IMR-90 (cell line): ENCODE measurements around the gene PIEZO1. TPM values are rescaled to one million over a fixed set of nuclear protein-coding genes. Genes with fewer than 3 reads are reported as not detected.
A peak's percentile ranks its signal among the peaks of the same experiment; 100 is the strongest.

Experiments used
- ATAC-seq: fragments of 200-7000 bp; cut with Tn5 transposase; 2 replicates; pipeline ENCODE4 v1.9.1; 2020; ENCODE audit warnings: low read depth, mild to moderate bottlenecking, moderate library complexity
- BruUV-seq: library from RNA; stranded (reverse); fragments of 400-500 nt; replicated peaks from 2 replicates; lab custom pipeline; 2021; lab: Mats Ljungman, UMichigan
- CTCF ChIA-PET: fragments of 300-600 bp; formaldehyde crosslinking; extraction: SDS; loops from one replicate; lab custom pipeline; 2021; ENCODE audit warnings: antibody characterized with exemption; lab: Yijun Ruan, JAX
- POLR2A ChIA-PET: fragments of 300-600 bp; sonication (Branson Sonifier 250); formaldehyde crosslinking; loops from one replicate; lab custom pipeline; 2022; ENCODE audit warnings: antibody characterized with exemption; ENCODE audit not compliant: unreplicated experiment; lab: Charles Lee
- DNase-seq: peaks from one replicate; pipeline ENCODE4 v3.0.0; 2013
- H2AFZ ChIP-seq: replicated peaks from 2 replicates; pipeline ENCODE3; 2013; ENCODE audit warnings: low read length, mild to moderate bottlenecking; ENCODE audit not compliant: poor library complexity
- H2AK5ac ChIP-seq: 2 replicates; pipeline ENCODE4 v1.6.1; 2013; ENCODE audit warnings: low read depth, low read length, inconsistent platforms
- H2AK9ac ChIP-seq: replicated peaks from 2 replicates; pipeline ENCODE3; 2013; ENCODE audit warnings: mild to moderate bottlenecking, low read depth, low read length, moderate library complexity; ENCODE audit not compliant: poor library complexity
- H2BK120ac ChIP-seq: 2 replicates; pipeline ENCODE4 v1.6.1; 2013; ENCODE audit warnings: low read depth, low read length, inconsistent platforms
- H2BK15ac ChIP-seq: 3 replicates; pipeline ENCODE4 v1.6.1; 2013; ENCODE audit warnings: low read depth, low read length, inconsistent platforms
- H2BK20ac ChIP-seq: 2 replicates; pipeline ENCODE4 v1.6.1; 2013; ENCODE audit warnings: low read depth, mild to moderate bottlenecking, inconsistent platforms, low read length, moderate library complexity
- H2BK5ac ChIP-seq: 2 replicates; pipeline ENCODE4 v1.6.1; 2013; ENCODE audit warnings: mild to moderate bottlenecking, low read depth, low read length, inconsistent platforms; ENCODE audit not compliant: poor library complexity, severe bottlenecking
- H3K14ac ChIP-seq: replicated peaks from 2 replicates; pipeline ENCODE4 v1.6.1; 2013; ENCODE audit warnings: low read depth, low read length, inconsistent platforms
- H3K18ac ChIP-seq: 2 replicates; pipeline ENCODE4 v1.6.1; 2013; ENCODE audit warnings: low read depth, low read length, control low read depth
- H3K23ac ChIP-seq: 2 replicates; pipeline ENCODE4 v1.6.1; 2013; ENCODE audit warnings: low read depth, low read length, inconsistent platforms
- H3K27ac ChIP-seq: 2 replicates; pipeline ENCODE4 v1.5.1; 2013; ENCODE audit warnings: mild to moderate bottlenecking, control low read depth, low read length; ENCODE audit not compliant: insufficient read depth
- H3K27me3 ChIP-seq: 2 replicates; pipeline ENCODE4 v1.6.1; 2013; ENCODE audit warnings: low read length; ENCODE audit not compliant: control insufficient read depth, insufficient read depth
- H3K36me3 ChIP-seq: 2 replicates; pipeline ENCODE4 v1.6.1; 2013; ENCODE audit warnings: low read length, mixed read lengths; ENCODE audit not compliant: control insufficient read depth, insufficient read depth
- H3K4ac ChIP-seq: 2 replicates; pipeline ENCODE4 v1.6.1; 2013; ENCODE audit warnings: low read depth, low read length, inconsistent platforms
- H3K4me1 ChIP-seq: 2 replicates; pipeline ENCODE4 v1.6.1; 2013; ENCODE audit warnings: low read length, mixed read lengths; ENCODE audit not compliant: control insufficient read depth, insufficient read depth
- H3K4me2 ChIP-seq: 2 replicates; pipeline ENCODE4 v1.6.1; 2013; ENCODE audit warnings: low read depth, mild to moderate bottlenecking, control low read depth, low read length, moderate library complexity
- H3K4me3 ChIP-seq: 2 replicates; pipeline ENCODE4 v1.5.1; 2013; ENCODE audit warnings: low read depth, mild to moderate bottlenecking, control low read depth, low read length, moderate library complexity; ENCODE audit not compliant: insufficient read depth
- H3K56ac ChIP-seq: 2 replicates; pipeline ENCODE4 v1.6.1; 2013; ENCODE audit warnings: low read length, inconsistent platforms; ENCODE audit not compliant: insufficient read depth; ENCODE audit errors: extremely low read depth
- H3K79me1 ChIP-seq, 2 experiments: 2 replicates each; pipeline ENCODE4 v1.6.1; 2013; ENCODE audit warnings: low read length in 2 of 2, inconsistent platforms in 1 of 2, low read depth in 1 of 2
- H3K9ac ChIP-seq: 2 replicates; pipeline ENCODE4 v1.6.1; 2013; ENCODE audit warnings: low read depth, low read length, control low read depth
- H3K9me1 ChIP-seq: 2 replicates; pipeline ENCODE4 v1.6.1; 2013; ENCODE audit warnings: low read length, inconsistent platforms; ENCODE audit not compliant: insufficient read depth
- H3K9me3 ChIP-seq: 2 replicates; pipeline ENCODE4 v1.6.1; 2013; ENCODE audit warnings: low read length; ENCODE audit not compliant: control insufficient read depth, insufficient read depth
- H4K20me1 ChIP-seq: 2 replicates; pipeline ENCODE4 v1.6.1; 2013; ENCODE audit warnings: low read length, inconsistent platforms; ENCODE audit not compliant: insufficient read depth
- H4K5ac ChIP-seq: 2 replicates; pipeline ENCODE4 v1.6.1; 2013; ENCODE audit warnings: mild to moderate bottlenecking, low read depth, low read length, control low read depth
- H4K8ac ChIP-seq, 2 experiments: 2 replicates each; pipeline ENCODE4 v1.6.1; 2013; ENCODE audit warnings: low read depth in 2 of 2, low read length in 2 of 2, control low read depth in 1 of 2, inconsistent platforms in 1 of 2
- H4K91ac ChIP-seq: 2 replicates; pipeline ENCODE4 v1.6.1; 2013; ENCODE audit warnings: low read depth, low read length, inconsistent platforms; ENCODE audit not compliant: insufficient read depth
- BHLHE40 ChIP-seq: fragments of 150-350 bp; IDR thresholded peaks from 2 replicates; pipeline ENCODE4 v1.6.1; 2016; ENCODE audit warnings: mild to moderate bottlenecking, low read depth, low read length
- CEBPB ChIP-seq: IDR thresholded peaks from 2 replicates; pipeline ENCODE4 v1.6.1; 2012; ENCODE audit warnings: low read depth, low read length, improper control_type of control experiment
- MAFK ChIP-seq: IDR thresholded peaks from 2 replicates; pipeline ENCODE4 v1.6.1; 2012; ENCODE audit warnings: low read depth, low read length, improper control_type of control experiment
- MAZ ChIP-seq: IDR thresholded peaks from 2 replicates; pipeline ENCODE4 v1.6.1; 2012; ENCODE audit warnings: low read depth, mild to moderate bottlenecking, low read length, improper control_type of control experiment, moderate library complexity, borderline replicate concordance
- MXI1 ChIP-seq: IDR thresholded peaks from 2 replicates; pipeline ENCODE4 v1.6.1; 2012; ENCODE audit warnings: low read depth, mild to moderate bottlenecking, low read length, moderate library complexity, borderline replicate concordance
- POLR2A ChIP-seq: IDR thresholded peaks from 2 replicates; pipeline ENCODE4 v1.6.1; 2012; ENCODE audit warnings: mild to moderate bottlenecking, low read depth, low read length
- RAD21 ChIP-seq: IDR thresholded peaks from 2 replicates; pipeline ENCODE4 v1.6.1; 2012; ENCODE audit warnings: low read length, improper control_type of control experiment
- RCOR1 ChIP-seq: IDR thresholded peaks from 2 replicates; pipeline ENCODE4 v1.6.1; 2012; ENCODE audit warnings: mild to moderate bottlenecking, low read length, improper control_type of control experiment; ENCODE audit not compliant: insufficient replicate concordance
- RFX5 ChIP-seq: IDR thresholded peaks from 2 replicates; pipeline ENCODE4 v1.8.0; 2012; ENCODE audit warnings: low read depth, mild to moderate bottlenecking, low read length, moderate library complexity
- SMC3 ChIP-seq: fragments of 150-350 bp; IDR thresholded peaks from 2 replicates; pipeline ENCODE4 v1.6.1; 2016; ENCODE audit warnings: low read depth, mild to moderate bottlenecking, antibody characterized with exemption, low read length, moderate library complexity
- USF2 ChIP-seq: fragments of 150-350 bp; IDR thresholded peaks from 2 replicates; pipeline ENCODE4 v1.6.1; 2017; ENCODE audit warnings: mild to moderate bottlenecking, antibody characterized with exemption, low read length, low read depth
- WGBS, 2 experiments: methylation state at CpG; one replicate each; pipeline versions ENCODE4 v1.1.5 to v1.1.7; 2013; ENCODE audit warnings: missing lambda C conversion rate in 2 of 2; ENCODE audit not compliant: insufficient read length in 1 of 2; ENCODE audit errors: extremely low coverage in 2 of 2; 5-methylcytosine and 5-hydroxymethylcytosine counted together
- dilution Hi-C: fragments of 300-500 bp; cut with HindIII; formaldehyde crosslinking; loops from one replicate; pipeline ENCODE4 v1.14.3; 2018; ENCODE audit warnings: low sequenced_read_pairs; ENCODE audit not compliant: unreplicated experiment
- in situ Hi-C: fragments of 300-500 bp; cut with MboI; formaldehyde crosslinking; loops from 3 replicates; pipeline ENCODE4 v1.14.3; 2019; ENCODE audit warnings: low sequenced_read_pairs, inconsistent platforms, mixed read lengths
- intact Hi-C: fragments of 100-400 bp; cut with micrococcal nuclease; formaldehyde crosslinking; loops from 2 replicates; pipeline ENCODE4 v1.10.0; 2022
- polyA plus RNA-seq, 3 experiments: library from polyadenylated mRNA; depleted of rRNA; stranded (reverse); fragments of >200 nt; gene quantifications; 2 replicates each; pipeline ENCODE4 v1.2.3, GENCODE V29; 2012; ENCODE audit warnings: low replicate concordance in 1 of 3
- total RNA-seq: library from RNA; depleted of rRNA; stranded (reverse); fragments of >200 nt; gene quantifications from 2 replicates; pipeline ENCODE4 v1.2.3, GENCODE V29; 2012
- TF ChIP-seq, protein P1 (sequence below): conservative IDR thresholded peaks from 2 replicates; pipeline ENCODE4 v1.5.1; 2012; ENCODE audit warnings: mild to moderate bottlenecking, low read depth, low read length, improper control_type of control experiment

PIEZO1 gene
- total and polyA plus RNA-seq, 2 of the 4 experiments (the other 2 are of a cell fraction): 36.2 to 372 TPM

DNA sequence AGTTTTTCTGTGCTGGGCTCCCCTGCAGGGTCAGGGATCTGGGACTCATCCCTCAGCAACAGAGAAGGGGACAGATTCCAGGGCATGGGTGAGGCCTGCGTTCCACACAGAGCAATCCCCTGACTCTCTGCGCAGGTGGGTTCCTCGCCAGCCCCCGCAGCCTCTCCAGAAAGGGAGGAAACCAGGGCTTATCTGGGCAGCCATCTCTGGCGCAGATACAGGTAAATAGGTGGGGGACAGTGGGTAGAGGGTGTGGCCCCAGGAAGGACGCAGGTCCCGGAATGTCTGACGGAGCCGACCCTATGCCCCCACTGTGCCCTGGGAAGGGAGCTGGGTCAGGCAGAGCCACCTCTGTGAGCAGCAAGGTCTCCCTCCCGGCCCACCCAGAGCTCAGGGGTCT, 23.2 kb downstream of the PIEZO1 start:
- Histone ChIP-seq H3K56ac (no peak overlapping the region), H4K8ac (no peak overlapping the region), H3K79me1 (peaks cover 18 to 93% of the 10 kb centered on the region in 2 experiments; a peak in 3 of 4 replicates), H3K9me1 (peaks cover 27% of the 10 kb centered on the region), H3K4ac (no peak overlapping the region), H3K36me3 (peaks cover 8% of the 10 kb centered on the region), H3K14ac (no peak overlapping the region), H4K91ac (no peak overlapping the region), H2AFZ (no peak overlapping the region), H4K20me1 (peaks cover 100% of the 10 kb centered on the region), H2BK20ac (no peak overlapping the region), H3K27ac (no peak overlapping the region), H2BK5ac (no peak overlapping the region), H2BK15ac (no peak overlapping the region), H3K4me2 (no peak overlapping the region), H3K9ac (no peak overlapping the region), H3K23ac (no peak overlapping the region), H2BK120ac (no peak overlapping the region), H3K27me3 (no peaks in the 10 kb centered on the region), H3K4me1 (peaks cover 30% of the 10 kb centered on the region), H3K18ac (no peak overlapping the region), H2AK5ac (no peak overlapping the region), H4K5ac (no peak overlapping the region), H3K9me3 (no peaks in the 10 kb centered on the region), H3K4me3 (no peak overlapping the region), H2AK9ac (peak overlapping the region; percentile 59)
- intact Hi-C loops (no loop called here), in situ Hi-C loops (no loop called here), dilution Hi-C loops (no loop called here)
- 90% methylated on average over 6 of the region's 10 CpGs; no CpG with 5 or more reads in 1 of the 2 experiments for WGBS, 2 experiments
- DNase-seq (no peak), ATAC-seq (no peak)
- BruUV-seq: no TSS peak
- CTCF ChIA-PET: no interaction called here
- no peak for TF ChIP-seq RAD21
- TF ChIP-seq POLR2A: no peak
- no peak for TF ChIP-seq CEBPB
- TF ChIP-seq MAZ: no peak
- TF ChIP-seq USF2: no peak
- no peak for TF ChIP-seq RCOR1
- TF ChIP-seq, protein P1, sequence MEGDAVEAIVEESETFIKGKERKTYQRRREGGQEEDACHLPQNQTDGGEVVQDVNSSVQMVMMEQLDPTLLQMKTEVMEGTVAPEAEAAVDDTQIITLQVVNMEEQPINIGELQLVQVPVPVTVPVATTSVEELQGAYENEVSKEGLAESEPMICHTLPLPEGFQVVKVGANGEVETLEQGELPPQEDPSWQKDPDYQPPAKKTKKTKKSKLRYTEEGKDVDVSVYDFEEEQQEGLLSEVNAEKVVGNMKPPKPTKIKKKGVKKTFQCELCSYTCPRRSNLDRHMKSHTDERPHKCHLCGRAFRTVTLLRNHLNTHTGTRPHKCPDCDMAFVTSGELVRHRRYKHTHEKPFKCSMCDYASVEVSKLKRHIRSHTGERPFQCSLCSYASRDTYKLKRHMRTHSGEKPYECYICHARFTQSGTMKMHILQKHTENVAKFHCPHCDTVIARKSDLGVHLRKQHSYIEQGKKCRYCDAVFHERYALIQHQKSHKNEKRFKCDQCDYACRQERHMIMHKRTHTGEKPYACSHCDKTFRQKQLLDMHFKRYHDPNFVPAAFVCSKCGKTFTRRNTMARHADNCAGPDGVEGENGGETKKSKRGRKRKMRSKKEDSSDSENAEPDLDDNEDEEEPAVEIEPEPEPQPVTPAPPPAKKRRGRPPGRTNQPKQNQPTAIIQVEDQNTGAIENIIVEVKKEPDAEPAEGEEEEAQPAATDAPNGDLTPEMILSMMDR: no peak
- TF ChIP-seq RFX5: no peak
- no peak for TF ChIP-seq MXI1
- TF ChIP-seq MAFK: no peak
- TF ChIP-seq BHLHE40: no peak
- TF ChIP-seq SMC3: no peak
- POLR2A ChIA-PET: no interaction called here
